Activated CD8-positive, alpha-beta memory T cell treated with anti-CD3 and anti-CD28 coated beads for 4 hours (primary cell): Measurements from ENCODE around the gene PLD6.
"Not testable (repeated sequence)": the region's sequence is repeated elsewhere in the genome, so short reads cannot be mapped to it uniquely, and the experiment has no call there.

Experiments
- DNase-seq, 2 donors: peaks; one replicate each; pipeline ENCODE4 v3.0.0-alpha.2; 2020; ENCODE audit warnings: low read depth in 2 of 2

Gene PLD6

DNA sequence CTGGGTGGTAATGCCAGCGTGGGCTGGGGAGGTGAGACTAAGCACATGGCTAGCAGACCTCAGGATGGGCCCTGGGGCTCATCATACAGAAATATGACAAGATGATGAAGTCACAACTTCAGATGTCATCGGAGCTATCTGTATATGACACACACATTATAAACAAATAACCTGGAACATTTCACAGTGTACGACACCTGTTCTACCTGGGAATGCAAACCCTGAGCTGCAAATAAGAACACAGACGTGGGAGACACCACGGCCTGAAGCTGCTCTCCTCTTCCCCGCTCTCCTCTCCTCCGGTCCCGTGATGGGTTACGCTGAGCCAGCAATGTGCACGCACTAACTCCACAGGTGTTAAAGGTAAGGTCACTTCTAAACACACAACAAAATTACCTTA is 4.9 kb downstream of the PLD6 start:
- no peak for DNase-seq

DNA sequence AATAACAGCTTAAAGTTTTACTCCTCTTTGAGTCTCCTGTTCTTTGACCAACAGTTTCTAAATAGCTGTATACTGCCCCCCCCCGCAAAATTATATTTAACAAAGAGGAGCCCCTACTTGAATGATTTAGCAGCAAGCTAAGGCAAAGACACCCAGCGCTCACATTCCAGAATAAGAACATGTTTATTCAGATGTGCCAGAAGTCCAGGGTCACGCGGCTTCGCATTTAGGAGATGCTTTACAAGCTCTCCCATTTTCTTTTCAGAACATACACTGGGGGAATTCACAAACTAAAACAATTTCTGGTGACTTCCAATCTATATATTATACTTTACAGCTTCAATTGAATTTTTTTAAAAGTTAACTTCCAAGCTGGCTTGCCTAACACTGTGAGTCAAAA is 5.3 kb downstream of the PLD6 start:
- no peak for DNase-seq

DNA sequence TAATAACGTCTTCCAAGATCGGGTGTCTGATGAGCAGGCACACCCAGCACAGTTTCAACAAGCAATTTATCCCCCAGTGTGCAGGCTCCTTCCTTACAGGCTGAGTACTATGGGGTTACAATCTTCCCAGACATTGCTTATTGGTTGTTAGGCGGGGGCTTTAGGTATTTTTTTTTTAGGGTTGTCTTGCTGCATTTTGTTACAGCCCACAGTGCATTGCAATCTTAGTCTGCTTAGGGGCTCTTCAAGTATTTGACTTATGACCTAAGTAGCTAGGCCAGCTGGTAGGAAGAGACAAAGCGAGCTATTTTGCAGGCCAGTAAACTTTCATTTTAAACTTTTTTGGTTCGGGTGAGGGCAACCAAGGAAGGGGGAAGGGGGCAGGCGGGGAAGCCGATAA is 5.8 kb downstream of the PLD6 start:
- no peak for DNase-seq

DNA sequence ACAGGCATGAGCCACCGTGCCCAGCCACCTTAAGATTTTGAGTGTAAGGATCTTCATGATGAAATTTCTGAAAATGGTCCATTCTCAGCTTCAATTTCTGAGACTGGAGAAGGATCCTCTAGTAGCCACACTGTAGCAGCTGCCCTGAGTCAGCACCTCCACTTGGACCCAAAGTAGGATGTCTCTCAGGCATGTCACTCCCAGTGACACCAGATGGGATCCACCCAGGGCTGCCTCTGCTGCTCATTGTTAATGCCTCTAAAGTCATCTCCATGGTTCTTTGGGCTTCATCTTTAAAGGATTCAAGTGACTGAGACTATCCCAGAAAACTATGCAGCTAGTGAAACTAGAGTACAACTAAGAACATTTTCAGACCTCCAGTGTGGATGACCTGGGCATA is 7.9 kb downstream of the PLD6 start:
- DNase-seq = no peak

DNA sequence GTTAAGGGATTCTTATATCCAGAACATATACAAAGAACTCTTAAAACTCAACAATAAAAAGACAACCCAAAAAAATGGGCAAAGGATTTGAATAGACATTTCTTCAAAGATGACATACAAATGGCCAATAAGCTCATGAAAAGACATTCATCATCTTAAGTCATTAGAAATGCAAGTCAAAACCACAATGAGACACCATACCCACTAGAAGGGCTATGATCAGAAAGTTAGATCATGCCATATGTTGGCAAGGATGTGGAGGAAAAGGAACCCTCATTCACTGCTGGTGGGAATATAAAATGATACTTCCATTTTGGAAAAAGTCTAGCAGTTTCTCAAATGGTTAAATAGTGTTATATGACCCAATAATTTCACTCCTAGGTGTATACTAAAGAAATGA is 9.4 kb downstream of the PLD6 start:
- DNase-seq = no peak

DNA sequence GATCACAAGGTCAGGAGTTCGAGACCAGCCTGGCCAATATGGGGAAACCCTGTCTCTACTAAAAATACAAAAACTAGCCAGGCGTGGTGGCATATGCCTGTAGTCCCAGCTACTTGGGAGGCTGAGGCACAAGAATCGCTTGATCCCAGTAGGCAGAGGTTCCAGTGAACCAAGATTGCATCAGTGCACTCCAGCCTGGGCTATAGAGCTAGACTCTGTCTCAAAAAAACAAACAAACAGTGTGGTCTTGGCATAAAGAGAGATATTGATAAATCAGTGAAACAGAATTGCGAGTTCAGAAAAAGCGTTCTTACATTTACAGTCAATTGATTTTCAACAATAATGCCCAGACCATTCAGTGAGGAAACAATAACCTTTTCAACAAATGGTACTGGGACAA is 10.7 kb downstream of the PLD6 start:
- not testable (repeated sequence) for DNase-seq

DNA sequence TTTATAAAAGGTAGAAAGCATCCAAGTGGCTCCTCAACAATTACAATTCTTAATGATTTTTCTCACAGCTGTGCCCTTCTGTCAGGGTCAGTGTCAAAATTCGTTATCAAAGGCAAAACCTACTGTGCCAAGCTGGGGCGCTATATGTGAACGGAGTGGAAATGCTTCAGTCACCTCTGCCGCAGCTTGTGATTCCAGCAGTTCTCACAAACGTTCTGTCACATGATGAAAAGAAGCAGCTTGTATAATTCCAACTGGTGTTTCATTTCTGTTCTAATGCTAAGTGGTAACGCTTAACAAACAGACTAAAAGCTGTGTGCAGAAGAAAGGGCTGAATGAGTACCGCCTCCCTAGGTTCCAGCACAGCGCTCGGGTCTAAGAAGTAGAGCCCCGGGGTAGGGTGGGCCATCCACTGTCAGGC is 14.2 kb downstream of the PLD6 start:
- DNase-seq = no peak

DNA sequence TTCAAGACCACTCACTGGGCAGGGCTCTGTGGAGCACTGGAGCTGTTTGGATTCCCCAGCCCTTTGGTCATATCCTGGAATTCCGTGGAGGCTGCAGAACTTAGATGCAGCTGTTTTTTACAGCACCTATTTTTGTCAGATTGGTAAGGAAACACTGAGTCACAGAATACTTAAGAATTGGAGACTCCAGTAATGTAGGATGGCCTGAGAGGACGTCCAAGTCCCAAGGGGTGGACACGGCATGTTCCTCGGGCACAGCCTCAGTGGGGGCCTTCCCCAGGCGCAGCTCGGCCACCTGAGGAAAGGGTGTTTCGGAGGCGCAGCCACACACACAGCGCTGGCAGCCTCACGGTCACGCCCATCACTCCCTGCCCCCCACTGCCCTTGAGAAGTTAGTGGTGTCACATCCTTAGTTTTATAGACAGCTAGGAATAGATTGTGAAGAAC is 14.8 kb downstream of the PLD6 start:
- no peak for DNase-seq

DNA sequence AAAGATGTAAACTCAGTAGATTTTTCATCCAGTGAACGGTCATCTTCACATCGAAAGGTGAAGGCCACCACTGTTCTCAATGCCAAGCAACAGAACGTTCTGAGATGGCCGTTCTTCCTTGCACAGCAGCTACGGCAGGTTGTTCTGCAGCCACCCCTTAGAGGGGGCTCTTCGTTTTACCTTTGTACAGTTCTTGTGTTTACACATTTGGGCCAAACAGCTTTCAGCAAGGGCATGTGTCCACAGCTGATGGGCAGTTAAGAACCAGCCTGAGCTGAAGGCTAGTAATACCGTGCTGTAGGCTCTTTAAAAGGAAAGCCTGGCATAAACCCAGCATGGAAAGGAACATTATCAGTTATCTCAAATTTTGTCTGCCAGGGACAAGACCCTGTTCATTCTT is 15.9 kb downstream of the PLD6 start:
- no peak for DNase-seq

DNA sequence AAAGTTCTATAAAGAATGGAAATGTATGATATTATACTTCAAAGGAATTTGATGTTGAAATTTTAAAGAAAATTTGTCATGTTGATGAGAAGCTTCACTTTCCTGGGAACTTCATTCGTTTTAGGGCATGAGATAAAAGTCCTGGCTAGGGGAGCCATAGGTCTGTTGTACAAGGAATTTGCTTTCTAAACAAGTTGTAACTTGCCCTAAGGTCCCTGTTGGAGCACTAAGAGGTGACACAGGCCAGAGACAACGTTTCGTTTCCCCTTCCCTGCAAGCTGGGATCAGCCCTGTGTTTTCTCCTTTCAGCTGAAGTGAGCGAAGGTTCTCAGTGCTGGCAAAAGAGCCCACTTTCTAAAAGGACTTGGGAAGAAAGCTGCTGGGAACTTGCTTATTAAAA is 16.6 kb downstream of the PLD6 start:
- DNase-seq = no peak

DNA sequence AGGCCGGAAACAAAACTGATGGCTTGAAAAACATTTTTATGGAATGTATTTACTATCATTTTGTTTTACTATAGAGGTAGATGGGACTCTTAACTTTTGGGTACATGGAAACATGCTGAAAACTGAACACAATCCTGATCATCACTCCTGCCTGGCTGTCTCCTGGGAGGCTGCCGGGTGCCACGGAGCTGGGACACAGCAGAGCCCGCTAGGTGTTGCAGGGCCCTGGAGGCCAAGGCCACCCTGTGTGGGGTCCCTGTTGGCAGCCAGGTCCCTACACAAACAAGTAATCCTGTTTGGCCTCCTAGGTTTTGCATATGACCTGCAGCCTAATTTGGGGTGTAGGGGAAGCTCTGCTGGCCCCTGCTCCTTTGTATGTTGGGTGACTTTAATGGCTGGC is 17.5 kb downstream of the PLD6 start:
- DNase-seq = no peak

DNA sequence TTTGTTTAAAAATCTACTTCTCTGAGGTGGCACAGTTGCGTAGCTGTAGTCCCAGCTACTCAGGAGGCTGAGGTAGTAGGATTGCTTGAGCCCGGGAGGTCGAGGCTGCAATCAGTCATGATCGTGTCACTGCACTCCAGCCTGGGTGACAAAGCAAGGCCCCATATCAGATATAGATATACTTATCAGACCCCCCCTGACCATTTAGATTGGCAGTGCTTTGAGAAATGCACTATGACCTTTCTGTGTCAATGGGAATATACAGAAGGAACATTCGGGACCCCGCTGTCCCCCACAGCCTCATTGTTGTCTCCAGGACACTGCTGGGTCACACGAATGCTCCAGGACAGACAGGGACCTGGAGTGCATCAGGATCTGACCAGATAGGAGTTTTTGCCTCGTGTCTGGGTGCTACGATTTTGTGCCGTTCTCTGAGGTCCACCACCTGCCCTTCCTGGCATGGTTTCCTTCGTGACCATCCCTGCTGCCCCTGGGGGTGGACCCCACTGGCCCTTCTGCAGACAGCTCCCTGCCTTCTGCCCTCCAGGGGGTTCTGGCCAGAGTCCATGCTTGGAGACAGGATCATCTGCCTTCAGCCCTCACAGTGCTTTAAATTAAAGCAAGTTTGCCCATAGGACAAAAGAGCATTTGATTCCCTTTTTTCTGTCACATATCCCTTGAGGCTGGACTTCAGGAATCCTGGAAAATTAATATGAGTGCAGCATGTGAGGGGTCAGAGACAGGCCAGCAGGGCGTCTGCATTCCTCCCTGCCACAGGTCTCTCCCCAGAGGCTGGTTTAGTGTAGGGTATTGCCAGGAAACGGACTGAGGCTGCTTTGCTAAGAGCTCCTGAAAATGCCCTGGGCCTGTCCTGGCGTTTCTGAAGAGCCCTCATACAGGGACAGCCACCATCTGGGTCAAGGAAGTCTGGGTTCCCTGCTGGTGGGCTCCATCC is 19.3 kb downstream of the PLD6 start:
- DNase-seq = no peak

DNA sequence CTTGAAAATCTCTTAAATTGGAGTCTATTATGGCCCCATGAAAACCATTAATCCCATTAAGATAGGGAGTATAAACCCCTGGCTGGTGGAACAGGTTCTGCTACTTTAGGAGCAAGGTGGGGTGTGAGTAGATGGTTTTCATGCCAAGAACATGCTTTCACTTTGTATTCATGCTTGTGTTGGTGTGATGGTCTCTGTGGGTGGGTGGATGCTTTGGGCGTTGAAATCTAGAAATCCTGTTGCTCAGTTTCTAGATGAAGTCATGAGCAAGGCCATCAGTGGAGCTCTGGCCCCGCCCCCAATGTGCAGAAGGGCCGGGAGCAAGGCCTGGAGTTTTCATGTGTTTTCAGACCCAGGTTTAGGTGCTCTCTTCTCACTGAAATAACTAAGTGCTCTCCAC is 20.1 kb downstream of the PLD6 start:
- no peak for DNase-seq

DNA sequence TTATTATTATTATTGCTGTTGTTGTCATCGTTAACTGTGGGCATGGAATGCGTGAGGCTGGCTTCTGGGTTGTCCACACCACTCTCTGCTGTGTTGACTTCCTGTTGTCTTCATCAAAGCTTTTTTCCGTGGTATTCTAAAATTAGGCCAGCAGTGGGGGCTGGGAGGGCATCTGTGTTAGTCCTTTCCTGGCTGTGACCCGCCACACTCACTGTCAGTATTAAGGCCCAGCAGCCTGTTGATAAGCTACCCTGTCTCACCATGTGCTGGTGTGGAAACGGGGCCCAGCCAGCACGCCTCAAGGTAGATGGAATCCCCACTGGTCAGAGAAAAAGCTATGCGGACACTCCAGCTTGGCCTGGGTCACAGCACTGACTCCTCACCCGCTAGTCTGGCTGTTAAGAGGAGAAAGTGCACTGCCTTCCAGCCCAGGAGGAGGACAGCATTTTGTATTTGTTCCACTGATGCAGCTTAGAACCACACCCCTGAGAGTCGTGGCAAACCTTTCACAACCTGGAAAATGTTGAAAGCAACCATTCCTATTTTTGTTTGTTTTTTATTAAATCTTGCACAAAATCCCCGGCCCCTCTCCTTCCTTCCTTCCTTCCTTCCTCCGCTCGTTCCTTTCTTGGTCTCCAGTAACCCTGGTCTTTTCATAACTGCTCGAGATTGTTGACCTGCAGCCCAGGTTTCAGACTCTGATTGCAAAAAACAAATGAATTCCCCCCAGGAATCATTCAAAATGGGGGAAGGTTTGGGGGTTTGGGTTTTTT is 21.0 kb downstream of the PLD6 start:
- not testable (repeated sequence) for DNase-seq

DNA sequence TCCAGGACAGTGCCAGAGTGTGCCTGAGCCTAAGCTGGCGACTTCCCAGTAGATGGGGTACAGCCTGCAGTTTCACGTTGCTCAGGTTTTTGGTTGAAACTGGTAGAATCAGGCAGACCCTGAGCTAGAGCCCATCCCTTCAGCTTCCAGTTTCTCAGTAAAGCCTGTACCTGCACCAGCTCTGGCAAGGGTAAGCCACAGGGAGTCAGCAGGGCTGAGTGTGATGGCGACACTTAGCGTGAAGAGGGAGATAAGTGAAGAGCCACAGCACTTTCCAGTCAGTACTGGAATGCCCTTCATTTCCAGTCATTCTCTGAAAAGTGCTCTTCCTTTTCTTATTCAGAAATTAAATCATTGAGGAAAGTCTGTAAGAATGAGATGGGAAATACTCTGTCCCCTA is 22.4 kb downstream of the PLD6 start:
- DNase-seq = no peak

DNA sequence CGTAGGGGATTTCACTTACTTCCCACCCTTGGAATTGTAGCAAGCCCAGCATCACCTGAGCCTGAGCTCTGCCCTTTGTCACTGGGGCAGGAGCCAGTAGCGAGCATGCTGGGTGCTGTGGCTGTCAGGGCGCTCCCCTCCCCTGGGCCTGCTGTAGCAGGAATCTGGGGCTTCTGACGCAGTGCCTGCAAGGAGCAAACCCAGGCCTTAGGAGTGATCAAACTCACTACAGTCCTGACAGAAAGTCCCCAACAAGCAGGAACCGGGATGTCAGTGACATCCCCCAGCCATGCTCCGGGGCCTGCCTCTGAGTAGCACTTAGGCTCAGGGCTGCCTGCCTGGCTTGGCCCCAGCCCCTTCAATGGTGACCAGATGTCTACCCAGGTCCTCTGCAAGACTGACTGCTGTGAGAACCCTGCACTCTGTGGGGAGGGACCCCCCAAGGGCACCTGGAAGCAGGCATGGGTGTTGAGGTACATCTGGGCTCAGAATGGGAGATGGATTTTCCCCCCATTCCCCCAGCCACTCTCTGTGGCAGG is 23.5 kb downstream of the PLD6 start:
- DNase-seq = no peak

DNA sequence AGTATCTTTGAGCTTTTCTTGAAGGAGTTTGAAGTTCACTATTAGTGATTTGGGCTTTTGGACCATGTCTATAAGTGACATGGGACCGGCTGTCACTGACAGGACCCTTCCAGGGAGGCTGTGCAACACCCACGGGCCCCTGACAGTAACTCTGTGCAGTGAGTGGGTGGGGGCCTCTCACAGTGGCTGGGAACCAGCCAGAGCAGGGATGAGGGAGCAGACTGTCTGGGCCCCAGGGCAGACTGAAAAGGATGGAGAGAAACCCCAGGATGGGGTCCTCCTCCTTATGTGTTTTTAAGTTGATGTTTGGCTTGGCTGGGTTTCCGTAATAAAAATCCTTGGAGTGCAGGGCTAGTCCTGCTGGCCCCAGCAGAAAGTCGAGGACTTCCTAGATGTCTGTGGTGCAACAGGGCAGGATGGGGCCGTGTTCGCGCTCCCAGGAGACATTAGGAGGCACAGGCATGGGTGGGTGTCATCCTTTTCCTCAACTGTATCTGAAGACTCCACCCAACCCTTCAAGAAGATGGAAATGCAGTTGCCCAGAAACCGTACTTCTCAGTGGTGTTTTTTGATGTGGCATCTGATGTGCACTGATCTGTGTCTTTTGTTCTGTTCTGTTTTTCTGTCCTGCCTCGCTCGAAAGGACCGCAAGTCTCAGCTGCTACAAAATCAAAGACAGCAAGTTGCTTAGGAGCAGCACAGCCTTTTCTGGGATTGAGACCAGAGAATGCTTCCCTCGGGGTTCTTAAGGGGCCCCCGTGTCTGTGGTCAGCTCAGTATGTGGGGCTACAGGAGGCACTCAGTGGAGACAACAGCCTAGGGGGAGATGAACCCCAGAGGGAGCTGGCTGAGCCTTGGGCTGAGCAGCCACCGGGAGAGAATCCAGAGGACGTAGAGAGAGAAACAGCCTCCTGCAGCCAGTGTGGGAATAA is 24.2 kb downstream of the PLD6 start:
- DNase-seq = no peak

DNA sequence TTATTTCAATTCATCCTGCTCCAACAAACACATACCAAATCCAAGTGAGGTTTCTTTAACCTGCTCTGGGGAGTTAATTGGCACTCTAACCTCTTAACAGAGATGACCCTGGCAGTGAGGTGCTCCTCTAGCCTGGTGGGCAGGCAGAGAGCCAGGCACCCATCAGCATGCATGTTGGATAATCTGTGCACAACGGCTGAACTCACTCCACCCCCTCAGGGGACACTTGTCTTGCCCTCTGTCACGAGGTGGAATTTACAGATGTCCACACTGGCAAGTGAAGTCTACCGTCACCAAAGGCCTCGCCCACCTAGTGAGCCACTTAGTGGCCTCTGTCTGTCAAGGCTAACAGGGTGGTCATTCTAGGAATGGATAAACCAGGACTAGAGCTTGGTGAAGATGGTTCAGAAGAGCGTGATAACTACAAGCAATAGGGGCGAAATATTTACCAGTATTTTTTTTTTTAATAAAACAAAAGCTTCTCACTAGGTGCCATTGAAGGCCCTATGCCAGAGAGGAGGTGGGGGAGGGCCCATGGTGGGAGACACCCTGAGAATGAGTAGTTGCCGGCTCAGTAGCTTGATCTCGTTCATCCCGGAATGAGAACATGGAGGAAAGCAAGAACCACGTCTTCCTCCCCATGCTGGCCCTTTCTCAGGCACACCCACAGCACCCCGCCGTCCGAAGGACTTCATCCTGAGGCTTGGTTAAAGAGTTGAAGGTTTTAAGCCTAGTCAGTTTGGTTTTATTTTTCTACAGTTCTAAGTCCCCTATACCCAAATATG is 25.2 kb downstream of the PLD6 start:
- DNase-seq = no peak

DNA sequence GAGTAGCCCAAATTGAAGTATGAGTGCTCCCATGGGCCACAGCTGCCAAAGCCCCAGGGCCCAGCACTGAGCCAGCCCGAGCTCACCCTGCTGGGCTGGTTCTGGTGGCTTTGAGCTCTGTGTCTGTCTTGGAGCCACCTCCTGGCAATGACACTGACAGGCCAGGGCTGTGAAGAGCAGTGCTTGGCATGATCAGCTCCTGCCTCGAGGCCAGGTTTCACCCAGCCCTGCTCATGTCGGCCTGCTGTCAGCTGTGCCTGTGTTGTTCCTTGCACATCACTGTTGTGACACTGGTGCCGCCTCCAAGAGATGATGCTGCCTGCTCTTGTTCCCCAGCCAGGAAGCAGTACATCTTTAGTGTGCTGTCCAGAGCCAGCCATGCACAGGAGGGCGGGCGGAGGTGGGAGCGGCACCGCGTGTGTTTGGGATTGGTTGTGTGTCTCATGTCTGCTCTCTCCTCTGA is 26.0 kb downstream of the PLD6 start:
- no peak for DNase-seq

DNA sequence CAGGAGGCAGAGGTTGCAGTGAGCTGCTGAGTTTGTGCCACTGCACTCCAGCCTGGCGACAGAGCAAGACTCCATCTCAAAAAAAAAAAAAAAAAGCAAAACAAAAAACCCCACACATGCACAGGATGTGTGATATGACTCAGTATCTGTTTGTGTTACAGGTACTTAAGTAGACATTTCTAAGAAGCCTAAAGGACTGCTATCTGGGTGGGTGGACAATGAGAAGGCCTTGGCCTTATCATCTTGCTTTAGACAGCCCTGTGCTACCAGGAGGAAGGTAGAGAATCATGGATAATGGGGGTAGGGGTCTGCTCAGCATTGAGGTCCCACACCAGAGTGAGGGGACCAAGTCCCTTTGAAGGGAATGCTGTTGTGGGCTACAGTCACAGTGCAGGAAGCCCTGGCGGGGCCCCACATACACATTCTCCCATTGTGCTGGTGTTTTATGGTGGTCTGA is 26.7 kb downstream of the PLD6 start:
- DNase-seq = no peak

DNA sequence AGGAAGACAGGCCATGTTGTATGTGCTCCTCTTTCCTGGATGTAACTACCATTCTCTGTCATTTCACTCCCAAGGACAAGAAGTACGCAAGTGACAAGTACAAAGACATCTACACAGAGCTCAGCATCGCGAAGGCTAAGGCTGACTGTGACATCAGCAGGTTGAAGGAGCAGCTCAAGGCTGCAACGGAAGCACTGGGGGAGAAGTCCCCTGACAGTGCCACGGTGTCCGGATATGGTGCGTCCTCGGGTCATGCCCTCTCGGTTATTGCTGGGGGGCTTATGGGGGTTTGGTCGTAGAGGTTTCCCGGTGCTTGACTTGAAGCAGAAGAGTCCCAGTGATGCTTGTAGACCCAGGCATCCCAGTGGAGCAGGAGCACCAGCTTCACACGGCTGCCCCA is 29.0 kb downstream of the PLD6 start:
- DNase-seq = no peak
